HG02973 (cell line): ENCODE measurements around the gene RHBDL1.
A peak's percentile ranks its signal among the peaks of the same experiment; 100 is the strongest.

Source experiments
- ATAC-seq: cut with Tn5 transposase; IDR thresholded peaks from one replicate; pipeline ENCODE4 v1.9.1; 2021; ENCODE audit warnings: moderate library complexity; ENCODE audit not compliant: unreplicated experiment

RHBDL1 gene

DNA sequence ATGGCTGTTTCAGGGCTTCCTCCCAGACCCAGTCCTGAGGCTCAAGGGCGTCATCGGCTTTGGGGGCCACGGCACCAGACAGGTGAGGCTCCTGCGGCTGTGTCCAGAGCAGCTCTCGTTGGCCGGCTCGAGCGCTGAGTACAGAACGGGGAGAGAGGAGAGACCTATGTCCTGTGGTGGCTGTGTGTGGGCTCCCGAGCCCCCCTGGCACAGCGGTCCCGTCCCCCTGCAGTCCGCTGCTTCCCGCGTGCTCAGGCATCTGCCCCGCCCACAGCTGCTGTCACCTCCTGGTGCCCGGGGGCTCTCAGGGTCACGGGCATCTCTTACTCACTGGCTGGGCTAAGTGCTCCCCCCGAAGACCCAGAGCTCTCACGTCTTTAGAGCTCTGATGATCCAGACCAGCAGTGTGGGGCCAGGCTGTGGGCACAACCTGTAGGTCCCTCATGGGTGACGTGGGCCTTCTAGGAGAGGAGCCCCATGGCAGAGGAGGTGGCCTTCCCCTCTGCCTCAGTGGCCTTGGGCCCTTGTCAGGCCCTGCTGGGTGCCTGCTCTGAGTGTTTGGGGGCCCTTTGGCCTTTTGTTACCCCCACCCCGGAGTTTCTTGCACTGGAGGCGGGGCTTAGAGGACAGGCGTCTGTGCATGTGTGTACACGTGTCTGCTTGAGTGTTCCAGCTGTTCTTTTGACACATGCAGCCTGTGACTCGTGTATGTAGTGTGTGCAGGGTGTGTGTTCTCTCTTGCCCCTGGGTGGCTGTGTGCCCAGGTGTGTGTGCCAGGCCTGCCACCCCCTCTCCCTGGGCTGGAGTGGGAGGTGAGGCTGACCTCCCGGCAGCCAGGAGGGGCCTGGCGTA is 22.8 kb upstream of the RHBDL1 start:
- no peak for ATAC-seq

DNA sequence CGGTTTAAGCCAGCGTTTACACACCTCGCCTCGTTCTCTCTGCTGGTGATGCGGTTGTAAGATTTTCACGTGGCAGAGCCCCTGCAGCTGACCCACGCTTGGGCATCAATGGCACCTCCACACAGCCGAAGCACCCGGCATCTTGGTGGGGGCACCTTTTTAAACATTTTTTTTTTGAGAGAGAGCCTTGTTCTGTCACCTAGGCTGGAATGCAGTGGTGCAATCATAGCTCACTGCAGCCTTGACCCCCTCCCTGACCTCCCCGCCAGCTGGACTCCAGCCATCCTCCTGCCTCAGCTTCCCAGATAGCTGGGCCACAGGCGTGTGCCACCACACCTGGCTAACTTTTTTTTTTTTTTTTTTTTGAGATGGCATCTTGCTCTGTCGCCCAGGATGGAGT is 21.4 kb upstream of the RHBDL1 start:
- ATAC-seq = no peak

DNA sequence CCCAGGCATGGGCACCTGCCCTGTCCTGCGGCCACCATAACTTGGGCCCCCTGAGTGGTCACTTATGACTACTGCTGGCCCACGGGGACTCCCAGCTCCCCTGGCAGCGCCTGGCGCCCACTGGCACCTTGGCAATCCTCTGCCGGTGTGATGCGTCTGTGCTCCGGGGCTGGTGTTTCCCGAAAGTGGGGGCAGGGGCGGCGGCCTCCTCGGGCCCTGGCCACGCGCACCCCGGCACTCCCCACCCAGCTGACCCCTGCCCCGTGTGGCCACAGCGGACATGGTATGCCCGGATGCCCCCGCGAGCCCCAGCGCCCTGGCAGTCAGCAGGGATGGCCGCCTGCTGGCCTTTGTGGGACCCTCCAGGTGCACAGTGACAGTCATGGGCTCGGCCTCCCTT is 18.0 kb upstream of the RHBDL1 start:
- no peak for ATAC-seq

DNA sequence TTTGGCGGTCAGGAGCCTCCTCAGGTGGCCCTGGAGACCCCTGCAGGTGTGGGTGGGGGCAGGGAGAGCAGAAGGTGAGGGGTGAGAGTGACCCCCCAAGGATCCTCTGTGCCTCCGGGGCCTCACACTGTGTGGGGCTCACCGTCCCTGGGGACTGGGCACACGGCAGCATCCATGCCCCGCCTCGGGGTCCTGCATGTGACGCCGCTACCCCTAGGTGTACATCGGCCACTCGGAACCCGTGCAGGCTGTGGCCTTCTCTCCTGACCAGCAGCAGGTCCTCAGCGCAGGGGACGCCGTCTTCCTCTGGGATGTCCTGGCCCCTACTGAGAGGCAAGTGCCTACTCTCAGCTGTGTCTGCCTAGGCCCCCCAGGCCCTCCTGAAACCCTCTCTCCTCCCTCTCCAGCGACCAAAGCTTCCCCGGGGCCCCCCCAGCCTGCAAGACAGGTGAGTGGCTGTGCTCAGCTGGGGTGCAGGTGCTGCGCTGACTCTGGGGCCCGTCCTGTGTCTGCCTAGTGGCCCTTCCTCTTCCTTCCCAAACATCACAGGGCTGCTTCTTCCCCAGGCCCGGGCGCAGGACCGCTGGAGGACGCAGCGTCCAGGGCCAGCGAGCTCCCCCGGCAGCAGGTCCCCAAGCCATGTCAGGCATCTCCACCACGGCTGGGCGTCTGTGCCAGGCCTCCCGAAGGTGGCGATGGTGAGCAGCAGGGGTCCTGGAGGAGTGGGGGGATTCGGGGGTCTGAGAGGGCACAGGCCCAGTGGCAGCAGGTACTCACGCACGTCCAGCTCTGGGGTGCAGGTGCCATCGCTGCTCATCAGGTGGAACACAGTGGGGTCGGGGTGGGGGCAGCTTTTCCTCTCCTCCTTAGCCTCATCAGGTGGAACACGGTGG is 16.5 kb upstream of the RHBDL1 start:
- ATAC-seq = no peak

DNA sequence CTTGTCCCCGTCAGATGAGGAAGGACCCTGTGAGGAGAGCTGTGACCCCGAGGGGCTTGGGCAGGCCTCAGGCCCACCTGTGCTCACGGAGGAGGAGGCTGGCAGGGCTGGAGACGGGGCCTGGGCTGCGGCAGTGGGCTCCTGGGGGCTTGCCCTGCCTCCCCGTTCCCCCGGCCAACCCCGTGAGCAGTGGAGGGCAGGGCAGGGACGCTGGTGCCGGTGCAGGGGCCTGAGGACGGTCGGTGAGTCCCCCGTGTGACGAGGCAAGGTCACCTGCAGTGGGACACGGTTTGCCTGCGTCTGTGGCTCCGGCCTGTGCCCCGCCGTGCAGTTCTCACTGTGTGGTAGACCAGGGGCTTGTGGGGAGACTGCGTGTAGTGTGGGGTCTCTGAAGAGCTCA is 15.9 kb upstream of the RHBDL1 start:
- ATAC-seq = no peak

DNA sequence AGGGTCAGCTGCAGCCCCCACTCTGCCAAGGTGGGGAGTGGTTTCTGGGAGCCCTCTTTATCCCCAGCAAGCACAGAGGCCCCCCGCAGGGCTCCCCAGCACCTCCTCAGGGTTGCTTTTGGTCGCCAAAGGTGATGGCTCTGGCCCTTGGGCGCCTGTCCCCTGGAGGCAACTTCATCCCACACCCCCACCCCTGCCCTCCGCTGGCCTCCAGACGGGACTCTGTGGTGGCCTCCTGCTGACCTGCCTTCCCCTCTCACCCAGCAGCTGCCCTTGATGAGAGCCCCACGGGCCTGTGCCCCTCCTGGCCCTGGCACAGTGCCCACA is 15.4 kb upstream of the RHBDL1 start:
- ATAC-seq = no peak

DNA sequence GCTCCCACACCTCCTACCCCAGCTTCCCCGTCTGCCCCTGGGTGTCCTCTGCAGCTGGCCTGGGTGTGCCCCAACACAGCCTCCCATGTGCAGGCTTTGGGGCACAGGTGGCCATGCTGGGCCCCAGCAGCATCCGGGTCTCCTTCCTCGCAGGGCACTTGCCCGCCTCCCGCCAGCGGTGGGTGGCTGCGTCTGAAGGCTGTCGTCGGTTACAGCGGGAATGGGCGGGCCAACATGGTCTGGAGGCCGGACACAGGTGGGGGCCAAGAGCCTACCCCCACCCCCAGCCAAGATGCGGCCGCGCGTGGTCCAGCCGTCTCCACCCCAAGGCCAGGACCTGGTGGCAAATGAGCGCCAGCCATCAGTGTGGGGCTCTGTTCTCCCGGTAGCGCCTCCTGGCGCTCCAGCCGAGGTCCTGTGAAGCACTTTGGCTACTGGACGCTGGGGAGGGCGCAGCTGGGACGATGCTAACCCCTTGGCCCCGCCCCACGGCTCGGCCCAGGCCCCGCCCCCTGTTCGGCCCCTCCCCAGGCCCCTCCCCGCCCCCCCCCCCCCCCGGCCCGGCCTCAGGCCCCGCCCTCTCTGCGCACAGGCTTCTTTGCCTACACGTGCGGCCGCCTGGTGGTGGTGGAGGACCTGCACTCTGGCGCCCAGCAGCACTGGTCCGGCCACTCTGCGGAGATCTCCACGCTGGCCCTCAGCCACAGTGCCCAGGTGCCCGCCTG is 14.8 kb upstream of the RHBDL1 start:
- ATAC-seq = no peak

DNA sequence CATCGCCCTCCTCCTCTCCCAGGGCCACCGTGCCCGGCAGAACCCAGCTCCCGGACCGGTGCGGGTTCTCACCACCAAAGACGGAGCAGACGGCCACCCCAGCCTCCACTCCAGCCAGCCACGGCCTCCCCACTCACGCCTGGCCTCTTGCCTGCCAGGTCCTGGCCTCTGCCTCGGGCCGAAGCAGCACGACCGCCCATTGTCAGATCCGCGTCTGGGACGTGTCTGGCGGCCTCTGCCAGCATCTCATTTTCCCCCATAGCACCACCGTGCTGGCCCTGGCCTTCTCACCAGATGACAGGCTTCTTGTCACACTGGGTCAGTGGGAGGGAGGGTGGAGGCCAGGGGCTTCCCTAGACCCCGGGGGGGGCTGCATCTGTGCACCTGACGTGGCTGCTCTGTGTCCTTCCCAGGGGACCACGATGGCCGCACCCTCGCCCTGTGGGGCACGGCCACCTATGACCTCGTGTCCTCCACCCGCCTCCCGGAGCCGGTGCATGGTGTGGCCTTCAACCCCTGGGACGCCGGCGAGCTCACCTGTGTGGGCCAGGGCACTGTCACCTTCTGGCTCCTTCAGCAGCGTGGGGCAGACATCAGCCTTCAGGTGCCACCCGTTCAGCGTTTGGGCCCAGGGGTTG is 14.2 kb upstream of the RHBDL1 start:
- ATAC-seq = no peak

DNA sequence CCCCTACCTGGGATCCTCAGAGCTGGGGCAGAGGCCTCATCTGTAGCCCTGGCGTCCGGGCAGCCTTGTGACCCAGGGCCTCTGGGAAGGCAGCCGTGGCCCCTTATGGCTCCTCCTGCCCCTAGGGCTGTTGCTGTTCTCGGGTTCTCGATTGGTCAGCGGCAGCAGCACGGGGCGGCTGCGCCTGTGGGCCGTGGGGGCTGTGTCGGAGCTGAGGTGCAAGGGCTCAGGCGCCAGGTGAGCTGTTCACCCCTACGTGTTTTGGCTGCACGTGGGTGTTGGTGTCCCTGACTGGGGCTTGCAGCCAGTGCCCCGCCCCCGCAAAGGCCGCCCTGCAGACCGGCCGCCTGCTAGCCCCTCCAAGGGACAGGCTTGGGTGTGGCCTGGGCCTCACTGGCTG is 13.4 kb upstream of the RHBDL1 start:
- no peak for ATAC-seq

DNA sequence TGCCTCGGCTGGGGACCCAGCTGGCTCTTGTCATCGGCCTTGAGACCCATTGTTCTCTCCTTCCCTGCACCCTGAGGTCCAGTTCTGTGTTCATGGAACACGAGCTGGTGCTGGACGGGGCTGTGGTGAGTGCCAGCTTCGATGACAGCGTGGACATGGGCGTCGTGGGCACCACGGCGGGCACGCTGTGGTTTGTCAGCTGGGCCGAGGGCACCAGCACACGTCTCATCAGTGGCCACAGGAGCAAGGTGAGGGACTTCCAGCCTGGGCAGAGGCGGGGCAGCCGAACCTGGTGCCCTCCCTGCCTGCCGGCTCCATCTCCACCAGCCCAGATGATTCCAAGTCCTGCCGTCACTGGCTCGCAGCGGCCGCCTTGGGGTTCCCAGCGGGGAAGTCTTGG is 12.9 kb upstream of the RHBDL1 start:
- no peak for ATAC-seq

DNA sequence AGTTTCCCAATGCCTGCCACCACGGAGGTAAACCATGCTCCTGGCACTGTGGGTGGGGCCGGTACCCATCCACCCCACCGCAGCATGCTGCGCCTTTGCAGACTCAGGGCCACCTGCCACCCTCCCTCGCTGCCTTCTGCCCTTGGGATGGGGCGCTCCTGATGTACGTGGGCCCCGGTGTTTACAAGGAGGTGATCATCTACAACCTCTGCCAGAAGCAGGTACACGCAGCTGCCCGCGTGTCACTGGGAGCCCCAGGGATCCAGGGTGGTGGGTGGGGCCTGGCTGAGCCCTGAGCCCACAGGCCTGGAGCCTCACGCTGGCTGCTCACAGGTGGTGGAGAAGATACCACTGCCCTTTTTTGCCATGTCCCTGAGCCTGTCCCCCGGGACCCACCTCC is 8.9 kb upstream of the RHBDL1 start:
- ATAC-seq = no peak

DNA sequence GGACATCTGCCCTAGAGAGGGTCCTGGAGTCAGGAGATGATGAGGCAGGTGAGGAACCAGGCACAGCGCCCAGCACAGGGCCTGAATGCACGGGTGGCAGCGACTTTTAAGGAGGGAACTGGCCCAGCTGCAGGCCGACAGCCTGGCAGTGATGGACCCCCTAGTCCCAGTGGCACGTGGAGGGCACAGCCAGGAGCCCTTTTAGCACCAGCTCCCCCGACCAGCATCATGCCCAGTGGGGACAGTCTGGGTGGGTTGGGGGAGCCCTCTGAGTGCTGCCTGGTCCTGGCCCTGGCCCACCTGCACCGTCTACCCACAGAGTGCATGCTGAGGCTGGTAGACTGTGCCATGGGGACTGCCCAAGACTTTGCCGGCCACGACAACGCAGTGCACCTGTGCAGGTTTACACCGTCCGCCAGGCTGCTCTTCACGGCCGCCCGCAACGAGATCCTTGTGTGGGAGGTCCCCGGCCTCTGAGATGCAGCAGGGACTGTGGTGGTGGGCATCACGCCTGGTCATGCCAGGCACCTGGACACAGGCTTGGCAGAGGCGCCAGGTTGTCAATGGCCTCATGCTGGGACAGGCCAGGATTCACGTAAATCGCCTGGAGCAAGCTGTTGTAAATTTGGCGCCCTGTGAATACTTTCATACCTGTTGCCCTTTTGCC is 8.2 kb upstream of the RHBDL1 start:
- ATAC-seq = no peak

DNA sequence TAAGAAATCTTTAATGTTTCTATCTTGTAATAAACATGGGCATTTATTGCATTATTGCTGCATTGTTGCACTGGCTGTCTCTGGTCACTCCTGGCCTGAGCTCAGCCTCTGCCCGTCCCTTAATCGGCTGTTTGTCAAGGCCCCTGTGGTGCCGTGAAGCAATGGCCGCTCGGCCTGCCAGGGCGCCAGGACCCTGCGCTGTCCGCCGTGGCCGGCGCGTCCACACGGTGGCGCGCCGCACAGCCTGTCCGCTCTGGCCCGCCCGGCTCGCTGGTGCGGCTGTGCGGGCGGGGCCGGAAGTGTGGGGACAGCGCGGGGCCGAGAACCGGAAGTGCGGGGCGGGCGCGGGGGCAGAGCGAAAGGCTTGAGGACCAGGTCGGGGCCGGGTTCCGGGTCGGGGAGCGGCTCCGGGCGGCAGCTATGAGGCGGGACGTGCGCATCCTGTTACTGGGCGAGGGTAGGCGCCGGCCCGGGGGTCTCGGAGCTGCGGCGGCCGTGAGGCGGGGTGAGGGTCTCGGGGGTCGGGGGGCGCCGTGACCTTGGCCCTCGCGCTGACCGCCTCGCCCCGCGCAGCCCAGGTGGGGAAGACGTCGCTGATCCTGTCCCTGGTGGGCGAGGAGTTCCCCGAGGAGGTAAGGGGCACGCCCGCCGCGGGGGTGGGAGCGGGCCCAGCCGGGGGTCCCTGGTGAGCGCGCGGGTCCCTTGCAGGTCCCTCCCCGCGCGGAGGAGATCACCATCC is 7.5 kb upstream of the RHBDL1 start, which contains the start of gene RHOT2:
TSS of gene RHOT2 (plus strand) at position 353 of the 739 bp plus-strand sequence. CDS start at position 421, 68 bp downstream.
- ATAC-seq = peak; percentile 73

DNA sequence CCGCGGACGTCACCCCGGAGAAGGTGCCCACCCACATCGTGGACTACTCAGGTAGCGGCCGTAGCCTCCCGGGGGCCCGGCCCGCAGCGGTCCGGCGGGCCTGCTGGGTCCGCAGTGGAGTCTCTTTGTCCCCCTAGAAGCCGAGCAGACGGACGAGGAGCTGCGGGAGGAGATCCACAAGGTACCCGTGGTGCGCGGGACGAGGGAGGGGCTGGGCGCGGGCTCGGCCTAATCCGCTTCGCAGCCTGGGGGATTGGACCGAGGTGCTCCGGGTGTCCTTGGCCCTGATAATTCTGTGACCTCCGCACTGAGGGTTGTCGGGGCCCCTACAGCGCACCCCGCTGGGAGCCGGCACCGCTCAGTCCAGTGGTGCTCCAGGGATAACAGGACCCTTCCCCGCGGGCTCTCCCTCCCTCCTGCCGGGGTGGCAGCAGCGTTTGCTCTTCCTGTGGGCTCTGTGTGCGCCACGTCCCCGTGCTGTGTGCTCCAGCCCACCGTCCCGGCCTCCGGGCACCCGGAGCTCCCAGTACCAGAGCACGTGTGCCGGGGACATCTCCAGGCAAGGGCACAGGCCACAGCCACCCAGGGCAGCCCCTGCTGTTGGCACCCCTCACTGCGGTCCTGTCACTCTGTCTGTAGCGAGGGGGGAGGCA is 6.8 kb upstream of the RHBDL1 start:
- ATAC-seq = no peak

DNA sequence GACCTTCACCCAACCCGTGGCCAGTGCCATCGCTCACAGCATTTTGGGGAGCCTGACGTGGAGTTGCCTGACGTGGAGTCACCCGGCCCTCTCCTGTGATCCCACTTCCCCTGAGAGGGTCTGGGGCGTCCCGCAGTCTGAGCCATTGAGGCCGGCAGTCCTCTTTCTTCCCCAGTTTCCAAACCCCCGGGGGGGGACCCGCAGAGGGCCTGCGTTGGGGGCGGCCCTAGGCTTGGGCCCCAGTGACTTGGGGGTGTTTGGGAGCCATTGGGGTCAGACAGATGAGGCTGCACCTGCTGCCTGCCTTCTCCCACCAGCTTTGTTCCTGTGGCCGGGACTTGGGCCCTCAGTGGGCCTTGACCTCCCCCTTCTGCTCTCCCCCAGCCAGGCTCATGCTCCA is 5.8 kb upstream of the RHBDL1 start:
- no peak for ATAC-seq

DNA sequence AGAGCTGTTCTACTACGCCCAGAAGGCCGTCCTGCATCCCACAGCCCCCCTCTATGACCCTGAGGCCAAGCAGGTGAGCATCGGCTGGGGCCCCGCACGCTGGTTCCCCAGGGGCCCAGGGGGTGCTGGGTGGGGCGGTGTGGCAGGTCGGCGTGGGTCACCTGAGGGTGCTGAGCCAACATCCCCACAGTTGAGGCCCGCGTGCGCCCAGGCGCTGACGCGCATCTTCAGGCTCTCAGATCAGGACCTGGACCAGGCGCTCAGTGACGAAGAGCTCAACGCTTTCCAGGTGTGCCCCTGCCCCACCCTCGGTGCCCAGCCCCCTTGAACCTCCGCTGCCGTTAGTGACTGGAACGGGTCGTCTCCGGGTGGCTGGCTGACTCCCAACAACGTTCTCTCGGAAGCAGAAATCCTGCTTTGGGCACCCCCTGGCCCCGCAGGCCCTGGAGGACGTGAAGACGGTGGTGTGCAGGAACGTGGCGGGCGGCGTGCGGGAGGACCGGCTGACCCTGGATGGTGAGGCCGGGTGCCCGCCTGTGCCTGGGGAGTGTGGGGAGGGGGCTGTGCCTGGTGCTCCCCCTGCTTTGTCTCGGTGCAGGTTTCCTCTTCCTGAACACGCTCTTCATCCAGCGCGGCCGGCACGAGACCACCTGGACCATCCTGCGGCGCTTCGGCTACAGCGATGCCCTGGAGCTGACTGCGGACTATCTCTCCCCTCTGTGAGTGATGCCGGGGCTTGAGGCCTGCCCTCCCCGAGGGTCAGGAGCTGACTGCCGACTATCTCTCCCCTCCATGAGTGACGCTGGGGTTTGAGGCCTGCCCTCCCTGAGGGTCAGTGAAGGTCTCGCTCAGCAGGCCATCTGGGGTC is 4.8 kb upstream of the RHBDL1 start:
- ATAC-seq = no peak

DNA sequence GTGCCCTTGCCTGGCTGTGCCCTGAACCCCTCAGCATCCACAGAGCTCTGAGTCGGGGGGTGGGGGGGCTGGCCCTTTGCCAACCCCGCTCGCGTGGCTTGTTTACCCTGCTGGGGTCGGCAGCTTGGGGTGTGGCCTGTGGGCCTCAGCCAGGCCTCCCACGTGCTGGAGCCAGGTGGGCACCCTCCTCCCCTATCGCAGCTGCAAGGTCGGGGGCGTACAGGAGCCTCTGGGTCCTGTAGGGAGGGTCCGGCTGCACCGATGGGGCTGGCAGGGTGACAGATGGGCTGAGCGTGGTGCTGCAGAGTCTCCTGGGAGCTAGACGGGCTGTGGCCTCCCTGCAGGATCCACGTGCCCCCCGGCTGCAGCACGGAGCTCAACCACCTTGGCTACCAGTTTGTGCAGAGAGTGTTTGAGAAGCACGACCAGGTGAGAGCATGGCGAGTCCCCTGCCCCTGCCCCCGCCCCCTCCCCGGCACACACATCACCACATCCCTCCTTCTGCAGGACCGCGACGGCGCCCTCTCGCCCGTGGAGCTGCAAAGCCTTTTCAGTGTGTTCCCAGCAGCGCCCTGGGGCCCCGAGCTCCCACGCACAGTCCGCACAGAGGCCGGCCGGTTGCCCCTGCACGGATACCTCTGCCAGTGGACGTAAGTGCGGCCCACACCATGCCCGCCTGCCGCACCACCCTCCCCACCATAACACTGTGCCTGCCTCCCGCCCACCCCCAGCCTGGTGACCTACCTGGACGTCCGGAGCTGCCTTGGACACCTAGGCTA is 3.9 kb upstream of the RHBDL1 start:
- no peak for ATAC-seq

DNA sequence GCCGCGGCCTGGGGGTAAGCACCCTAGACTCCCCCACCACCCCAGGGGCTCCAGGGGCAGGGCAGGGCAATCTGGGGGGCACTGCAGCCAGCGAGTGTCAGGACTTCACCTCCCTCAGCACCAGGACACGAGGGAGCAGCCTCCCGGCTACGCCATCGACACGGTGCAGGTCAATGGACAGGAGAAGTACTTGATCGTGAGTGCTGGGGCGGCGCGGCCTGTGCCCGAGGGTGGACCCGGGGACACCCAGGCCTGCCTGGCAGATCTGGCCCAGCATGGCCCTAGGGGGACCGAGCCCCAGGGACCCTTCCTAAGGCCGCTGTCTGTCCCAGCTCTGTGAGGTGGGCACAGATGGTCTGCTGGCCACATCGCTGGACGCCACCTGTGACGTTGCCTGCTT is 3.1 kb upstream of the RHBDL1 start:
- ATAC-seq = no peak
